HCT116 (cell line): ENCODE measurements around the gene ROR2. TPM values are rescaled to one million over a fixed set of nuclear protein-coding genes. Genes with fewer than 3 reads are reported as not detected.

Experiments
- ATAC-seq: fragments of 200-7000 bp; cut with Tn5 transposase; 2 replicates; pipeline ENCODE4 v1.9.1; 2020; ENCODE audit warnings: mild to moderate bottlenecking, moderate library complexity
- BruUV-seq: library from RNA; stranded (reverse); fragments of 400-500 nt; replicated peaks from 2 replicates; lab custom pipeline; 2021; lab: Mats Ljungman, UMichigan
- CTCF ChIA-PET: fragments of 300-600 bp; sonication (Branson Sonifier 250); formaldehyde crosslinking; loops from one replicate; lab custom pipeline; 2021; ENCODE audit warnings: antibody characterized with exemption; lab: Charles Lee
- POLR2A ChIA-PET: fragments of 300-600, 350-600 bp; sonication (Branson Sonifier 250); formaldehyde crosslinking; loops from one replicate; lab custom pipeline; 2021; ENCODE audit warnings: antibody characterized with exemption; lab: Charles Lee
- RAD21 ChIA-PET, 2 experiments: fragments of 300-600 bp; sonication (Branson Sonifier 250); formaldehyde crosslinking; loops; one replicate each; lab custom pipeline; 2023; ENCODE audit warnings: low total read pairs in 2 of 2; ENCODE audit not compliant: uncharacterized antibody in 2 of 2, unreplicated experiment in 2 of 2, low non-redundant PET in 1 of 2; lab: Charles Lee
- DNase-seq: peaks from one replicate; pipeline ENCODE4 v3.0.0-alpha.2; 2010; ENCODE audit warnings: low read depth, low spot score
- H2AFZ ChIP-seq: fragments of 200-600 bp; shearing (Covaris generic), sonication (generic); 2 replicates; pipeline ENCODE4 v1.6.1; 2017; ENCODE audit warnings: low read depth, mixed run types, mixed read lengths, antibody characterized with exemption, low read length; ENCODE audit not compliant: poor library complexity, severe bottlenecking
- H3K27ac ChIP-seq: 2 replicates; pipeline ENCODE4 v1.5.1; 2012; ENCODE audit warnings: low read depth, low read length
- H3K27me3 ChIP-seq: fragments of 200-600 bp; sonication (generic); 2 replicates; pipeline ENCODE4 v1.6.1; 2016; ENCODE audit warnings: mixed run types, low read length, mixed read lengths; ENCODE audit not compliant: insufficient read depth
- H3K36me3 ChIP-seq, 2 experiments: fragments of 200-500 bp in 1 of 2; fragments of 200-600 bp in 1 of 2; sonication (Bioruptor generic) in 1 of 2; sonication (generic) in 1 of 2; 2 replicates each; pipeline versions ENCODE4 v1.5.1 to v1.6.1; 2014 to 2016; ENCODE audit warnings: low read length in 2 of 2, inconsistent platforms in 1 of 2, mixed read lengths in 1 of 2, mixed run types in 1 of 2; ENCODE audit not compliant: insufficient read depth in 2 of 2, control insufficient read depth in 1 of 2
- H3K4me1 ChIP-seq, 2 experiments: fragments of 200-600 bp in 1 of 2; sonication (generic) in 1 of 2; 2 replicates each; pipeline versions ENCODE4 v1.5.1 to v1.6.1; 2012 to 2017; ENCODE audit warnings: low read length in 2 of 2, inconsistent platforms in 1 of 2, mild to moderate bottlenecking in 1 of 2, mixed read lengths in 1 of 2, mixed run types in 1 of 2, moderate library complexity in 1 of 2; ENCODE audit not compliant: insufficient read depth in 2 of 2, control insufficient read depth in 1 of 2
- H3K4me2 ChIP-seq: fragments of 200-600 bp; sonication (generic); 2 replicates; pipeline ENCODE4 v1.6.1; 2017; ENCODE audit warnings: mixed run types, low read length, mixed read lengths
- H3K4me3 ChIP-seq, 2 experiments: fragments of 200-600 bp in 1 of 2; sonication (generic) in 1 of 2; replicated peaks in 1 of 2; 2 replicates each; pipeline ENCODE4 v1.5.1; 2011 to 2016; ENCODE audit warnings: low read length in 2 of 2, control low read depth in 1 of 2, low read depth in 1 of 2, mild to moderate bottlenecking in 1 of 2, mixed read lengths in 1 of 2, mixed run types in 1 of 2
- H3K79me2 ChIP-seq: fragments of 200-600 bp; sonication (generic); 2 replicates; pipeline ENCODE4 v1.6.1; 2017; ENCODE audit warnings: mild to moderate bottlenecking, mixed run types, low read length, moderate library complexity, mixed read lengths; ENCODE audit not compliant: insufficient read depth
- H3K9ac ChIP-seq: fragments of 200-600 bp; sonication (generic); 2 replicates; pipeline ENCODE4 v1.6.1; 2016; ENCODE audit warnings: low read length, mixed read lengths
- H3K9me2 ChIP-seq: fragments of 200-600 bp; sonication (generic), shearing (Covaris generic); 2 replicates; pipeline ENCODE4 v1.6.1; 2017; ENCODE audit warnings: mixed run types, mild to moderate bottlenecking, moderate library complexity; ENCODE audit not compliant: insufficient read depth
- H3K9me3 ChIP-seq, 2 experiments: fragments of 200-500 bp in 1 of 2; fragments of 200-600 bp in 1 of 2; sonication (Bioruptor generic) in 1 of 2; sonication (generic) in 1 of 2; 2 replicates each; pipeline ENCODE4 v1.6.1; 2014 to 2017; ENCODE audit warnings: low read length in 2 of 2, mixed read lengths in 2 of 2, inconsistent platforms in 1 of 2, low read depth in 1 of 2, mild to moderate bottlenecking in 1 of 2, mixed run types in 1 of 2, moderate library complexity in 1 of 2; ENCODE audit not compliant: control insufficient read depth in 1 of 2, insufficient read depth in 1 of 2
- H4K20me1 ChIP-seq: fragments of 200-600 bp; sonication (generic), shearing (Covaris generic); 2 replicates; pipeline ENCODE4 v1.6.1; 2017; ENCODE audit warnings: mixed run types, mild to moderate bottlenecking, moderate library complexity; ENCODE audit not compliant: insufficient read depth
- CEBPB ChIP-seq: IDR thresholded peaks from 2 replicates; pipeline ENCODE4 v1.6.1; 2012; ENCODE audit warnings: low read depth
- CTCF ChIP-seq, 3 experiments: fragments of 200-600 bp in 1 of 3; sonication (generic) in 1 of 3; IDR thresholded peaks in 2 of 3; conservative IDR thresholded peaks in 1 of 3; 2 replicates each; pipeline ENCODE4 v1.5.1; 2012 to 2017; ENCODE audit warnings: low read depth in 2 of 3, low read length in 2 of 3, antibody characterized with exemption in 1 of 3, borderline replicate concordance in 1 of 3, control low read depth in 1 of 3, mild to moderate bottlenecking in 1 of 3, mixed read lengths in 1 of 3, mixed run types in 1 of 3, moderate library complexity in 1 of 3; ENCODE audit not compliant: insufficient read depth in 1 of 3
- EGR1 ChIP-seq: IDR thresholded peaks from 2 replicates; pipeline ENCODE4 v1.6.1; 2012; ENCODE audit warnings: low read depth
- ELF1 ChIP-seq: IDR thresholded peaks from 2 replicates; pipeline ENCODE4 v1.6.1; 2012; ENCODE audit warnings: low read depth, borderline replicate concordance
- EZH2 ChIP-seq: fragments of 200-600 bp; sonication (generic); IDR thresholded peaks from 2 replicates; pipeline ENCODE4 v1.6.1; 2017; ENCODE audit warnings: antibody characterized with exemption, mixed run types
- EZH2phosphoT487 ChIP-seq: fragments of 200-600 bp; IDR thresholded peaks from 2 replicates; pipeline ENCODE4 v1.6.1; 2018; ENCODE audit warnings: antibody characterized with exemption, borderline replicate concordance
- FOSL1 ChIP-seq: IDR thresholded peaks from 2 replicates; pipeline ENCODE4 v1.6.1; 2012; ENCODE audit warnings: low read depth
- MAX ChIP-seq: IDR thresholded peaks from 2 replicates; pipeline ENCODE4 v1.6.1; 2012
- POLR2A ChIP-seq: IDR thresholded peaks from 2 replicates; pipeline ENCODE4 v1.7.0; 2011; ENCODE audit warnings: borderline replicate concordance; ENCODE audit not compliant: insufficient read depth, insufficient read length; ENCODE audit errors: extremely low read depth
- POLR2AphosphoS5 ChIP-seq: IDR thresholded peaks from 2 replicates; pipeline ENCODE4 v1.6.1; 2011; ENCODE audit warnings: mild to moderate bottlenecking, low read depth, low read length, moderate library complexity
- RAD21 ChIP-seq: IDR thresholded peaks from 2 replicates; pipeline ENCODE4 v1.6.1; 2012; ENCODE audit warnings: low read depth, mild to moderate bottlenecking
- REST ChIP-seq: IDR thresholded peaks from 2 replicates; pipeline ENCODE4 v1.6.1; 2012; ENCODE audit warnings: low read depth
- SIN3A ChIP-seq: IDR thresholded peaks from 2 replicates; pipeline ENCODE4 v1.6.1; 2012; ENCODE audit warnings: low read depth
- SP1 ChIP-seq: IDR thresholded peaks from 2 replicates; pipeline ENCODE4 v1.6.1; 2012; ENCODE audit warnings: low read depth
- SRF ChIP-seq: IDR thresholded peaks from 2 replicates; pipeline ENCODE4 v1.6.1; 2012; ENCODE audit warnings: low read depth
- TCF7L2 ChIP-seq: IDR thresholded peaks from 2 replicates; pipeline ENCODE4 v1.7.0; 2011; ENCODE audit warnings: borderline replicate concordance, inconsistent platforms; ENCODE audit not compliant: insufficient read depth, insufficient read length; ENCODE audit errors: extremely low read depth
- ZBTB33 ChIP-seq: IDR thresholded peaks from 2 replicates; pipeline ENCODE4 v1.6.1; 2011; ENCODE audit warnings: mild to moderate bottlenecking, low read length, moderate library complexity; ENCODE audit not compliant: insufficient replicate concordance; ENCODE audit errors: extremely low read depth
- ZFX ChIP-seq: fragments of 450-650 bp; IDR thresholded peaks from 2 replicates; pipeline ENCODE4 v1.6.1; 2017
- ZNF274 ChIP-seq: fragments of 200-500 bp; sonication (Bioruptor generic); IDR thresholded peaks from 2 replicates; pipeline ENCODE4 v1.6.1; 2014; ENCODE audit warnings: mild to moderate bottlenecking, low read depth, low read length, inconsistent platforms
- intact Hi-C: fragments of 100-400 bp; cut with micrococcal nuclease; formaldehyde crosslinking; loops from 2 replicates; pipeline ENCODE4 v1.10.0; 2022
- total RNA-seq: library from RNA; stranded (reverse); gene quantifications from one replicate; pipeline ENCODE4 v1.2.1, GENCODE V29; 2021; ENCODE audit not compliant: unreplicated experiment

The ROR2 gene
- total RNA-seq, 1 experiment from 2014 or later, result 15.7 TPM

DNA sequence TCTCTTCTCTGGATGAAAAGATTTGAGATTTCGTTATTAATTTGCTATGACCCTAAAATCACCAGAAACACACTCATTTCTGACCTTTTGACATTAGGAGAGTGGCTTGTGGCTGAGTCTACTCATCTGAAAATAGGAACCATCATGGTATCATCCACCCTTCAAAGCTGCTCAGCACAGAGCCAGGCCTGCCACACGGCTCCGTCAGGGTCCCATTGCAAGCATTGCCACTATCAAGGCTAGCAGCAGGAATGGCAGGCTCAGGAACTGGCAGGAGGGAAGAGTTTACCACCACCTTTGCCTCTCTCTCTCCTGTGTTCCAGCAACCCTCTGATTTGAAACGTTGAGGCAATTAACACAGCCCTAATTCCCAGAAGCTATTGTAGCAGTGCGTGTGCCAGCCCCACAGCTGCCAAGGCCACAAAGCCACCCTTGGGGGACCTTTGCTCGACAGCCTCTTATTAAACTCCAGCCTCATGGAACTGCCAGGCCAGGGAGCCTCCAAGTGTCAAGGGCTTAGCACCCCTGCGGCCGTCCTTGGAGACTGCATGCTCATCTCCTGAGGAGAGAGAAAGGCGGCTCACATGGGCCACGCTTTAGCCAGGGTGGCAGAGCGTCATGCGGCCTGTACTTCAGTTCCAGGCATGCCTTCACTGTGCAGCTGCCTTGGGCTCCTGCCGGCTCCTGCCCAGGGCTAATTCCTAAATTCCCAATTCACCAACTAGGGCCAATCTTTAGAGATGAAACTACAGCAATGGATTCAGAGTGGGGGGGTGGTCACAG lies 145.9 kb downstream of the ROR2 start:
- intact Hi-C loops, result no loop called here
- ChIA-PET POLR2A (no interaction called here), CTCF (no interaction called here), RAD21 (no interaction called here)
- peaks cover 6 to 15% of the 10 kb centered on the region in 2 experiments for H3K4me1 ChIP-seq
- no peaks in the 10 kb centered on the region for H3K9me3 ChIP-seq
- H3K4me2 ChIP-seq, result no peak overlapping the region
- no peak overlapping the region for H2AFZ ChIP-seq
- no peaks in the 10 kb centered on the region for H4K20me1 ChIP-seq
- no TSS peak for BruUV-seq
- no peaks in the 10 kb centered on the region for H3K27me3 ChIP-seq
- ATAC-seq (no peak), DNase-seq (no peak)
- no peaks in the 10 kb centered on the region for H3K9me2 ChIP-seq
- TF ChIP-seq ZFX (no peak), RAD21 (no peak), EZH2 (no peak), CEBPB (no peak), FOSL1 (no peak), ELF1 (no peak), SIN3A (no peak), ZBTB33 (no peak), EZH2phosphoT487 (no peak), REST (no peak), EGR1 (no peak), POLR2A (no peak), CTCF (IDR thresholded peaks at IDR 0.05 in 2 of 3, conservative IDR thresholded peaks at IDR 0.05 in 1 of 3; ENCODE audit: borderline replicate concordance in 1 of 3, insufficient read depth in 1 of 3, low read depth in 2 of 3, low read length in 2 of 3) (no peak), SRF (no peak), ZNF274 (no peak), POLR2AphosphoS5 (no peak), MAX (no peak), SP1 (no peak), TCF7L2 (no peak)
- no peaks in the 10 kb centered on the region for H3K36me3 ChIP-seq
- no peak overlapping the region for H3K4me3 ChIP-seq
- peaks cover 2% of the 10 kb centered on the region; the same call in 1 of the 2 replicates for H3K79me2 ChIP-seq
- H3K27ac ChIP-seq, result no peak overlapping the region
- H3K9ac ChIP-seq, result no peak overlapping the region
